Fibroblast of skin of left quadriceps (primary cell): ENCODE data around the gene STUM.
"Not testable (repeated sequence)": the region's sequence is repeated elsewhere in the genome, so short reads cannot be mapped to it uniquely, and the experiment has no call there.

ENCODE experiments used
- DNase-seq, 2 experiments: peaks; one replicate each; pipeline ENCODE4 v3.0.0-alpha.2; 2013; ENCODE audit warnings: low read depth in 2 of 2

STUM gene

DNA sequence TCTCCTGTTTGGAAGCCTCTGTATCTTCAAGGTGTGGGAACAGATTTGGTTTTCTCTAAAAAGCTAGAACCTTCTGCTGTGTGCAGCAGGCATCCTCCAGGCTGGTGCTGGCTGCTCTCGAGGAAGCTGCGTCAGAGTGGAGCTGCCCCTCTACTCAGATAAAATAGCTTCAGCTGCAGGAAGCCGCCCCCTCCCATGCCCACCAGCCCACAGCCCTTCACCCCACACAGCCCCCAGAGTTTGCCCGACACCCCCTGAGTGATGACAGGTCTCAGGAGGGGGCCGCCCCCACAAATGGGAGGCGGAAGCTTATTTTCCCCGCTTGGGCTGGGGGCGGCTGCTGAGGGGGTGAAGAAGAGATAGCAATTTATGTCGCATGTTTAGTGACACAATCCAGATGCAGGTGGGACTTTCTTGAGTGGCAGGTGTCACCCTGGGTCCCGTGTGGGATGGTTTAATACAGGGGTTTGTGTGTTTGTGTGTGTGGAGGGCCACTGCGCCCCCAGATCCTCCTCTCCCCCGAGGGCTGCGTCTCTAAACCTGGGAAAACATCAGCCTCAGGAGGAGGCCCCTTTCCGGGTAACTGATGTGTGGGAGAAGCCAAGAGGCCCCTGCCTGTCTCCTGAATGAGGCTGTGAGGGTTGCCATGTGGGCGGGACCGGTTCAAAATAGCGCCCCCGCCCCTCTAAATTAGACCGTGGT, 55.4 kb downstream of the STUM start:
- no peak for DNase-seq

GRCh38 chr1:226604560-226605317, 56.2 kb downstream of the STUM start:
- no peak for DNase-seq

GRCh38 chr1:226605318-226605950, 56.9 kb downstream of the STUM start:
- DNase-seq, result no peak

DNA sequence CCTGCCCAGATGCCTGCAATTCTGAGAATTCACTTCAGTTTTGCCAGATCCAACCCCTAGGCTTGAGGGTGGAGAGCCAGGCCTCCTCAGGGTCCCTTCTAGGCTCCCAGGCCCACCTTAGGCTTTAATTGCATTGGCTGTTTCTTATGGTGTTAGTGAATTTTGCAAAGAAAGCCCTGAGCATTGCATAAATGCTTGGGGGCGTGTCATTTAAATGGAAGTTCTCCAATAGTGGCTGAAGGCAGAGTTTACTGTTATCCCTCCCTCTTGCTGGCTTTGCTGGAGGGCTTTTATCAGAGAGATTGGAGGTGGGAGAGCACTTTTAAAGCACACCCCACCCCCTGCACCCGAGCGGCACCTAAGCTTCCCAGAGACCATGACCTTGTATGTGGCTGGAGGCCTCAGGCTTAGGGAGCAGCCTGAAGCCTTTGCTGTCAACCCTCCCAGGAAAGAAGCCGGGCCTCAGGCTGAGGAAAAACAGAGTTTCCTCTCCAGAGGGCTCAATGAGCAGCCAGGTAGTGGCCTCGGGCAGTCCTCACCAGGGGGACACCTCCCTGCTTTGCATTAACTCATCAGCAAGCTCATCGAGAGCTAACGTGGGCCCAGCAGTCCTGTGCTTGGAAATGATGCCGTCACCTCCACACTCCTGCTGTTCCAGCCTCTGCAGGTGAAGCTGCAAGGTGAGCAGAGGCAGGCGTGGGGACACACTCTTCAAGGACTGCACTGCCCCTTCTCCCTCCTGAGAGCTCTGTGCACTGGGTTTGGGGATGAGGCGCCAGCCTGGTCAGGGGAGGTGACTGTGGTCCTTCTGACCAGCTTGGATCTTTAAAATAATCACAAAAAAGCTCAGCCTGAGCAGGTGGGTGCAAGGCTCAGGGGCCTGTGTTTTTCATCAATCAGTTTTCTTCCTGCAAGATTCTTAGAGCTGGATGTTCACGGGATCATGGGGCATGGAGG, 58.0 kb downstream of the STUM start:
- DNase-seq, result no peak

DNA sequence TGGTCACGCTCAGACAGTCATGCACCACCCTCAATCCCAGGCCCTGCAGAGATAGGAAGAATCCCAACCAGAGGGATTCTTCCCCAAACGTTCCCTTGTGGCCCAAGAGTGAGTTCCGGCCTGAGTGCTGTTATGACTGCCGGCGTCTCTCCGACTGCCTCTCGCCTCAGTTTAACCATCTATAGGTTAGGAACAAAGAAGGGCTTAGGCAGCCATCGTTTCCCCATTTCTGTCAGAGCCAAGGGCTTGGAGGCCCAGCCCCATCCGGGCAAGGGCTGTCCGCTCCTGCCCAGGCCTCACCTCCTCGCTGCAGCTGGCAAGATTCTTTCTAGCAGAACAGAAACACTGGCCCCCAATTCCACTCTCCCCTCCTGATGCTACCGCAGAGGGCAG, 58.7 kb downstream of the STUM start:
- DNase-seq, result no peak

GRCh38 chr1:226607821-226608220, 59.3 kb downstream of the STUM start:
- DNase-seq, result no peak

- peak in 1 of 2 experiments; percentile 13 for DNase-seq
These were observed 60.3 kb downstream of the STUM start for GRCh38 chr1:226608699-226609505.

- no peak for DNase-seq
These were observed 61.4 kb downstream of the STUM start for GRCh38 chr1:226609836-226610455.

DNA sequence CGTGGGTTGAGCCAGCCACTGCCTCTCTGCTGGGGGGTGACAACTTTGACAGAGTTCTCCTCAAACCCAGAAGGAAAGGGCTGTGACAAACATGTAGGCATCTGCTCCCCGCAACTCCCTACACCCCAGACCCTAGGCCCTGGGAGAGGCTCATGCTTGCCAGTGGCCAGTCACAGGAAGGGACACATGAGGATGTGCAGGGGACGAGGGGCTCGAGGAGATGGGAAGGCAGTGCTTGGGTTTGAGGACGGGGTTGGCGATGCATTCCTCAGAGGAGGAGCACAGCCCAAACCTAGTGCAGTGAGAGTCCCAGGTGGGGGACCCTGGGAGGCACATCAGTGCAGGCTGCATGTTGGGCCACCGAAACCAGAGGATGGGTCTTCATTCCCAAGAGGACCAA, 62.1 kb downstream of the STUM start:
- DNase-seq, result no peak

- no peak for DNase-seq
These were observed 62.7 kb downstream of the STUM start for GRCh38 chr1:226611301-226611700.

- DNase-seq, result not testable (repeated sequence)
These were observed 63.4 kb downstream of the STUM start for GRCh38 chr1:226611980-226612379.

DNA sequence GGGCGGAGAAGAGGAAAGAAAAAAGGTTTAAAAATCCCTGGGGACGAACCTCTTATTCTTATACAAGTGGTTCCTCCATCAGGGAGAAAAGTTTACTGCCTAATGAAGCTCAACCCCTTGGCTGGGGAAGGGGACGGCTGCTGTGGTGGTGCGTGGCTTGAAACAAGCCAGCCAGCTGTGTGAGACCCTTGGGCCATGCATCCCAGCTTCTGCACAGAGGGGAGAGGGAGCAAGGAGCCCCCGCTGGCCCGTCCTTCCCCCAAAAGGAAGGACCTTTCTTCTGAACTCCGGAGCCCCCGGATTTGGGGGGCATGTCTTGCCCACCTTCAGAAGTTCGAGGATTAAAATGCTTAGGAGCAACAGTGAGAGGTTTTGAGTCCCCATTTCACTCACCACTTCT, 67.3 kb downstream of the STUM start:
- no peak for DNase-seq

DNA sequence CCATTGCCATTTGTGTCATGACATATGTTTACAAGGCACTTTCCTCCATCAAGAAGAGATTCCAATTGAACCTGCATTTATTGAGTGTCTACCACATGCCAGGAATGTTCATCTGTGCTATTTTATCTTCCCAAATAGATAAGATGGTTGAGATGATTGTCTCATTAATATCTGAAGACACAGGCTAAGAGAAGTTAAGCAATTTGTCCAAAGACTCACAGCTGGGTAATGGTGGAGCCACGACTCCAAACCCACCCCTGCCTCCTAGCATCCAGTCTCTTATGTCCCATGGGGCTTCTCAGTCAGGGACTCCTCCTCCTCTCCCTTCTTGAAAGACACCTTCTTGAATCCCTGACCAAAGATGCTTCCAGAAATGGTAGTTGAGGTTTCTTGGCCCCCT, 68.1 kb downstream of the STUM start:
- DNase-seq, result no peak

DNA sequence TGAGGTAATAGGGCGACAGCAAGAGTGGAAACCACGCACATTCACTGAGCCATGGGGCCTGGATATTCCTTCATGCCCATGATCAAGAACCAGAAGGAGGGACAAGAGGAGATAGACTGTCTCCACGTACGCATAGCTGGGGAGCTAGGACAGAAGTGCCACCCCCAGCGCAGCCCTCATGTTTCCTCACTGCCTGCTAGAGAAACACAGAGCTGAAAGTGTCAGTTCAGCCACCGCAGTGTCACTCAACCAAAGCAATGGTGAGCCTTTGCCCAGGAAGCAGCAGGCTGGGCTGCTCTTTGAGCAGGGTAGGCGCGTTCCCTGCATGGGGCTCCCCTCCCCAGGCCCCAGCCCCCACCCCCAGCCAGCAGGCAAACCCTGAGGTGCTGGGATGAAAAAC, 68.5 kb downstream of the STUM start:
- DNase-seq, result no peak

DNA sequence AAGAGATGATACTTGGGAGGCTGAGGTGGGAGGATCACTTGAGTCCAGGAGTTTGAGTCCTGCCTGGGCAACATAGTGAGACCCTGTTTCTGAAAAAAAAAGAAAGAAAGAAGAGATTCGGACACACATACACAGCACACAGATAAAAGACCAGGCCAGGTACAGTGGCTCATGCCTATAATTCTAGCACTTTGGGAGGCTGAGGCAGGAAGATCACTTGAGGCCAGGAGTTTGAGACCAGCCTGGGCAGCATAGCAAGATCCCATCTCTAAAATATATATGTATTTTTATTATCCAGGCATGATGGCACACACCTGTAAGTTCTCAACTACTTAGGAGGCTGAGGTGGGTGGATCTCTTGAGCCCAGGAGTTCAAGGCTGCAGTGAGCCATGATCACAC, 69.2 kb downstream of the STUM start:
- DNase-seq, result not testable (repeated sequence)

- no peak for DNase-seq
These were observed 69.8 kb downstream of the STUM start for GRCh38 chr1:226618380-226618779.

- DNase-seq, result no peak
These were observed 70.5 kb downstream of the STUM start for GRCh38 chr1:226619031-226619430.

DNA sequence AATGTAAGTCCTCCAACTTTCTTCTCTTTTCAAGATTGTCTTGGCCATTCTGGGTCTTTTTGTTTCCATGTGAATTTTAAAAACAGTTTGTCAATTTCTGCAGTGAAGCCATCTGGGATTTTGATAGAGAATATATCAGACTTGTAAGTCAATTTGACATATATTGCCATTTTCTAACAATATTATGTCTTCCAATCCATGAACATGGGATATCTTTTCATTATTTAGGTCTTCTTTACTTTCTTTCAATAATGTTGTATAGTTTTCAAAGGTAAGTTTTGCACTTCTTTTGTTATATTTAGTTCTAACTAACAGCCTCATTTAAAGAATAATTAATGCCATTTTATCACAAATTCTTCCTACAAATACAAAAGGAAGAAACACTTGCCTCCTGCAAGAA, 73.4 kb downstream of the STUM start:
- DNase-seq, result no peak

- no peak for DNase-seq
These were observed 76.0 kb downstream of the STUM start for GRCh38 chr1:226624526-226624925.

- no peak for DNase-seq
These were observed 76.8 kb downstream of the STUM start for GRCh38 chr1:226625326-226625725.
